Liver (tissue), 3 donors: ENCODE results near the gene PALM2AKAP2.

Experiments
- EGR1 ChIP-seq, 2 donors: IDR thresholded peaks; 2 replicates each; pipeline ENCODE4 v1.6.1; 2016 to 2018; ENCODE audit warnings: antibody characterized with exemption in 2 of 2, low read depth in 2 of 2
- JUND ChIP-seq, 2 donors: IDR thresholded peaks; 2 replicates each; pipeline ENCODE4 v1.6.1; 2016; ENCODE audit warnings: antibody characterized with exemption in 2 of 2
- MAX ChIP-seq: IDR thresholded peaks from 2 replicates; pipeline ENCODE4 v1.6.1; 2016; ENCODE audit warnings: antibody characterized with exemption
- NR2F2 ChIP-seq: IDR thresholded peaks from 2 replicates; pipeline ENCODE4 v1.6.1; 2016; ENCODE audit warnings: antibody characterized with exemption
- RAD21 ChIP-seq, 2 donors: IDR thresholded peaks; 2 replicates each; pipeline ENCODE4 v1.6.1; 2016; ENCODE audit warnings: antibody characterized with exemption in 2 of 2, mild to moderate bottlenecking in 2 of 2
- RXRA ChIP-seq, 2 donors: IDR thresholded peaks; 2 replicates each; pipeline ENCODE4 v1.6.1; 2017 to 2018; ENCODE audit warnings: antibody characterized with exemption in 2 of 2, mild to moderate bottlenecking in 1 of 2
- SP1 ChIP-seq: IDR thresholded peaks from 2 replicates; pipeline ENCODE4 v1.6.1; 2018; ENCODE audit warnings: antibody characterized with exemption, mild to moderate bottlenecking
- TAF1 ChIP-seq: conservative IDR thresholded peaks from 2 replicates; pipeline ENCODE4 v1.6.1; 2016; ENCODE audit warnings: antibody characterized with exemption, mild to moderate bottlenecking
- YY1 ChIP-seq: IDR thresholded peaks from 2 replicates; pipeline ENCODE4 v1.6.1; 2016; ENCODE audit warnings: antibody characterized with exemption, mild to moderate bottlenecking
- ZBTB33 ChIP-seq: IDR thresholded peaks from 2 replicates; pipeline ENCODE4 v1.6.1; 2016; ENCODE audit warnings: antibody characterized with exemption
- TF ChIP-seq, protein P1 (sequence below): fragments of 150-350 bp; IDR thresholded peaks from 2 replicates; pipeline ENCODE4 v1.5.1; 2017; ENCODE audit warnings: improper control_type of control experiment, low read depth, low read length; ENCODE audit not compliant: missing input control
- TF ChIP-seq, protein P2 (sequence below): IDR thresholded peaks from 2 replicates; pipeline ENCODE4 v1.6.1; 2016; ENCODE audit warnings: antibody characterized with exemption, mild to moderate bottlenecking
- donor health status: healthy.
- donor health status: healthy.

DNA sequence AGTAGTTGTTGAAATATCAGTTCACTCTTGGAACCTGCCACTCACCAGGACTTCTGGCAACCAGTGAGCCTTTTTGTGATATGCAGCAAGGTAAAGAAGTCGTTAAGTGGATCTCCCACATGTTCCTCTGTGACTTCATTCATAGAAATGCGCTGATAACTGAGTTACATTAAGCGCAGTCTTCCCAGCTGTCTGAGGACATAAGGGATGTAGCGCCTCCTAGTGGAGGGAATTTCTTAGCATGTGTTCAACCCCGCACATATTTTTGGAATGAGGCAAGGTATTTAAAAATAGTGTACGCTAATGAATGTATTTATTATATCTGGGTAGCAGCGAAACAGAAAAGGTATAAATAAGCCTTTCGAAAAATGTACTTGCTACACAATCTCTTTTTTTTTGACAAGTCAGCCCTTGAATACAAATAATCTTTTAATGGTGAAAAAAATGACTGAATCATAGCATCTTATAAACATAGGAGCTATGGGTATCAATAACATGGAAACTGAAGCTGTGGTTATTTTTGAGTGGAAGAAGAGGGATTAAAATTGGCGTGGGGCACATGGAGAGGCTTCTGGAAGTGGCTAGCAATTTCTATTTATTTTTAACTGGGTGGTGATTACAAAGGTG is 38.0 kb downstream of the PALM2AKAP2 start:
- TF ChIP-seq, protein P1, sequence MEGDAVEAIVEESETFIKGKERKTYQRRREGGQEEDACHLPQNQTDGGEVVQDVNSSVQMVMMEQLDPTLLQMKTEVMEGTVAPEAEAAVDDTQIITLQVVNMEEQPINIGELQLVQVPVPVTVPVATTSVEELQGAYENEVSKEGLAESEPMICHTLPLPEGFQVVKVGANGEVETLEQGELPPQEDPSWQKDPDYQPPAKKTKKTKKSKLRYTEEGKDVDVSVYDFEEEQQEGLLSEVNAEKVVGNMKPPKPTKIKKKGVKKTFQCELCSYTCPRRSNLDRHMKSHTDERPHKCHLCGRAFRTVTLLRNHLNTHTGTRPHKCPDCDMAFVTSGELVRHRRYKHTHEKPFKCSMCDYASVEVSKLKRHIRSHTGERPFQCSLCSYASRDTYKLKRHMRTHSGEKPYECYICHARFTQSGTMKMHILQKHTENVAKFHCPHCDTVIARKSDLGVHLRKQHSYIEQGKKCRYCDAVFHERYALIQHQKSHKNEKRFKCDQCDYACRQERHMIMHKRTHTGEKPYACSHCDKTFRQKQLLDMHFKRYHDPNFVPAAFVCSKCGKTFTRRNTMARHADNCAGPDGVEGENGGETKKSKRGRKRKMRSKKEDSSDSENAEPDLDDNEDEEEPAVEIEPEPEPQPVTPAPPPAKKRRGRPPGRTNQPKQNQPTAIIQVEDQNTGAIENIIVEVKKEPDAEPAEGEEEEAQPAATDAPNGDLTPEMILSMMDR: peak; percentile 91
- TF ChIP-seq RAD21 (IDR thresholded peaks at IDR 0.05) (peak; percentile 96 to 97), TAF1 (no peak), JUND (IDR thresholded peaks at IDR 0.05) (peak; percentile 93 to 94), RXRA (IDR thresholded peaks at IDR 0.05) (peak; percentile 35 to 46), NR2F2 (no peak), ZBTB33 (no peak), YY1 (no peak), MAX (no peak), SP1 (no peak), EGR1 (IDR thresholded peaks at IDR 0.05; ENCODE audit: low read depth in 2 of 2) (no peak)
- TF ChIP-seq, protein P2, sequence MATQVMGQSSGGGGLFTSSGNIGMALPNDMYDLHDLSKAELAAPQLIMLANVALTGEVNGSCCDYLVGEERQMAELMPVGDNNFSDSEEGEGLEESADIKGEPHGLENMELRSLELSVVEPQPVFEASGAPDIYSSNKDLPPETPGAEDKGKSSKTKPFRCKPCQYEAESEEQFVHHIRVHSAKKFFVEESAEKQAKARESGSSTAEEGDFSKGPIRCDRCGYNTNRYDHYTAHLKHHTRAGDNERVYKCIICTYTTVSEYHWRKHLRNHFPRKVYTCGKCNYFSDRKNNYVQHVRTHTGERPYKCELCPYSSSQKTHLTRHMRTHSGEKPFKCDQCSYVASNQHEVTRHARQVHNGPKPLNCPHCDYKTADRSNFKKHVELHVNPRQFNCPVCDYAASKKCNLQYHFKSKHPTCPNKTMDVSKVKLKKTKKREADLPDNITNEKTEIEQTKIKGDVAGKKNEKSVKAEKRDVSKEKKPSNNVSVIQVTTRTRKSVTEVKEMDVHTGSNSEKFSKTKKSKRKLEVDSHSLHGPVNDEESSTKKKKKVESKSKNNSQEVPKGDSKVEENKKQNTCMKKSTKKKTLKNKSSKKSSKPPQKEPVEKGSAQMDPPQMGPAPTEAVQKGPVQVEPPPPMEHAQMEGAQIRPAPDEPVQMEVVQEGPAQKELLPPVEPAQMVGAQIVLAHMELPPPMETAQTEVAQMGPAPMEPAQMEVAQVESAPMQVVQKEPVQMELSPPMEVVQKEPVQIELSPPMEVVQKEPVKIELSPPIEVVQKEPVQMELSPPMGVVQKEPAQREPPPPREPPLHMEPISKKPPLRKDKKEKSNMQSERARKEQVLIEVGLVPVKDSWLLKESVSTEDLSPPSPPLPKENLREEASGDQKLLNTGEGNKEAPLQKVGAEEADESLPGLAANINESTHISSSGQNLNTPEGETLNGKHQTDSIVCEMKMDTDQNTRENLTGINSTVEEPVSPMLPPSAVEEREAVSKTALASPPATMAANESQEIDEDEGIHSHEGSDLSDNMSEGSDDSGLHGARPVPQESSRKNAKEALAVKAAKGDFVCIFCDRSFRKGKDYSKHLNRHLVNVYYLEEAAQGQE: no peak
